Mucosa of descending colon (tissue), 3 donors: ENCODE results near the gene NMNAT2. TPM values are rescaled to one million over a fixed set of nuclear protein-coding genes. Genes with fewer than 3 reads are reported as not detected.

ENCODE experiments used
- ATAC-seq: fragments of 200-7000 bp; cut with Tn5 transposase; one replicate; pipeline ENCODE4 v1.9.1; 2020; ENCODE audit warnings: mild to moderate bottlenecking, moderate library complexity
- DNase-seq, 3 donors: peaks; one replicate each; pipeline ENCODE4 v3.0.0-alpha.2; 2020
- H3K36me3 ChIP-seq: fragments of 200-600 bp; one replicate; pipeline ENCODE4 v1.8.0; 2021; ENCODE audit warnings: low read depth, mild to moderate bottlenecking
- H3K4me1 ChIP-seq: fragments of 200-600 bp; one replicate; pipeline ENCODE4 v1.8.0; 2021; ENCODE audit warnings: low read depth, mild to moderate bottlenecking
- H3K4me3 ChIP-seq: fragments of 200-600 bp; one replicate; pipeline ENCODE4 v1.8.0; 2021; ENCODE audit warnings: mild to moderate bottlenecking
- H3K9me3 ChIP-seq: fragments of 200-600 bp; one replicate; pipeline ENCODE4 v1.8.0; 2021; ENCODE audit warnings: mild to moderate bottlenecking
- CTCF ChIP-seq: fragments of 200-600 bp; IDR thresholded peaks from one replicate; pipeline ENCODE4 v1.8.0; 2022; ENCODE audit warnings: antibody characterized with exemption, mild to moderate bottlenecking
- intact Hi-C, 2 donors: fragments of 100-400 bp; cut with DNase I in 1 of 2; cut with micrococcal nuclease in 1 of 2; formaldehyde crosslinking; loops; one replicate each; pipeline versions ENCODE4 v1.11.0 to v1.11.1; 2022; cut with DNase I, micrococcal nuclease
- total RNA-seq, 3 donors: library from RNA; stranded (reverse); fragmentation: NEBNext Ultra II Directional in 2 of 3; extraction: Animal tissue kit (Norgen Biotek cat#: 25700) in 2 of 3; gene quantifications; one replicate each; pipeline versions ENCODE4 v1.2.1 to v1.2.4, GENCODE V29; 2021 to 2023
- donor health status: DM: no; HTN: no; CAD: no; lungs with moderate emphysema.
- donor health status: DM: no; HTN: no; CAD: no.
- donor health status: DM: no; HTN: yes; CAD: no.

NMNAT2 gene
- total RNA-seq, 3 donors from 2014 or later = 0.29 to 3.6 (median 0.87) TPM

GRCh38 chr1:183300395-183300794 lies 117.8 kb downstream of the NMNAT2 start:
- H3K4me3 ChIP-seq = no peak overlapping the region
- no peak for TF ChIP-seq CTCF

GRCh38 chr1:183296782-183297181 lies 121.4 kb downstream of the NMNAT2 start:
- no peak overlapping the region for H3K4me3 ChIP-seq
- no peaks in the 10 kb centered on the region for H3K4me1 ChIP-seq
- DNase-seq (no peak), ATAC-seq (no peak)
- no peak for TF ChIP-seq CTCF
- H3K36me3 ChIP-seq = no peaks in the 10 kb centered on the region
- no peaks in the 10 kb centered on the region for H3K9me3 ChIP-seq
- intact Hi-C loops = no loop called here

More at GRCh38 chr1:183300395-183300794, 117.8 kb downstream of the NMNAT2 start:
- intact Hi-C loops = no loop called here
- ATAC-seq (no peak), DNase-seq (no peak)
- Histone ChIP-seq H3K4me1 (peaks cover 2% of the 10 kb centered on the region), H3K9me3 (no peaks in the 10 kb centered on the region), H3K36me3 (no peaks in the 10 kb centered on the region)

- DNase-seq (no peak), ATAC-seq (no peak)
- Histone ChIP-seq H3K9me3 (no peaks in the 10 kb centered on the region), H3K4me1 (no peaks in the 10 kb centered on the region), H3K4me3 (no peak overlapping the region), H3K36me3 (no peaks in the 10 kb centered on the region)
- intact Hi-C loops = no loop called here
- TF ChIP-seq CTCF = no peak
Observed at GRCh38 chr1:183295521-183295920, 122.7 kb downstream of the NMNAT2 start.

GRCh38 chr1:183293876-183294275 lies 124.3 kb downstream of the NMNAT2 start:
- Histone ChIP-seq H3K36me3 (no peaks in the 10 kb centered on the region), H3K4me1 (no peaks in the 10 kb centered on the region), H3K9me3 (no peaks in the 10 kb centered on the region), H3K4me3 (no peak overlapping the region)
- no peak for TF ChIP-seq CTCF
- intact Hi-C loops = no loop called here
- ATAC-seq (no peak), DNase-seq (no peak)

GRCh38 chr1:183293241-183293640 lies 124.9 kb downstream of the NMNAT2 start:
- Histone ChIP-seq H3K36me3 (no peaks in the 10 kb centered on the region), H3K9me3 (no peaks in the 10 kb centered on the region), H3K4me3 (no peak overlapping the region), H3K4me1 (no peaks in the 10 kb centered on the region)
- no peak for TF ChIP-seq CTCF
- no peak for DNase-seq
- intact Hi-C loops = no loop called here
- ATAC-seq = no peak
